ENCODE data around the gene EML5. TPM values are rescaled to one million over a fixed set of nuclear protein-coding genes. Genes with fewer than 3 reads are reported as not detected.

Gene EML5
- polyA plus RNA-seq (2011; rRNA removed) (3.0 and 3.6 TPM in 2 replicates), polyA minus RNA-seq (2011; rRNA and poly(A)+ RNA removed) (12.0 and 17.1 TPM in 2 replicates)

DNA sequence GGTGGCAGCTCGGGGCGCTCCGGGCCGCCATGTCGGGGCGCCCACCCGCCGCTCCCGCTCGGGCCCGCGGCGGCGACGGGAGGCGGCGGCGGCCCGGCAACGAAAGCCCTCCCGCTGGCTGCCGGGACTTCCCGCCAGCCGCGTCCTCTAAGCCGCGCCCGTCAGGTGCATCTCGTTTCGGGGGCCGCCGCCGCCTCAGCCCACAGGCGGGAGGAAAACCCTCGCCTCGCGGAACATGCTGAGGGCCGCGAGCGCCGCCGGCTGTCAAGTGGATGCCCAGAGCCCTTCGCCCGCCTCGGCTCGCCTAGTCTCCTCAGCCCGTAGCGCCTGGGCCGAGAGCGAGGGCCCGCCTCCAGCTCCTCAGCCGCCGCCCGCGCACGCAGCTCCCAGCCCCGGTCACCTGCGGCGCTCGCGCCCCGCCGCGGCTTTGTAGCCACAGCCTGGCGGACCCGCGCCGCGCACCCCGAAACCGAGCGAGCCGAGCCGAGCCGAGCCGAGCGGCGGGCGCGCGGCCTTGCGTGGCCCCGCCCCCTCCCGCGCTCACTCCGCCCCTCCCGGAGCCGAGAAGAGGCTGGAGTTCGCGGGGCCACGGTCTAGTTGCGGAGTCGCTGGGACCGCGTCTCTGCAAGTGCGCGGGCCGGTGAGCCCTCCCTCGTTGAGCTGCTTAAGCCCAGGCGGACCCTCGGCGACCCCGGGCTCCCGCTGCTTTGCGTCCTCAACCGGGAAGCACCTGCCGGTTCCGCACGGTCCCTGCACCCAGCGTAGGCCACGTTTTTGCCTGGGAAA, at the start of gene EML5:
Gene EML5, minus strand, starts transcription at position 481 of the 786 bp plus-strand sequence. Its CDS starts 450 bp downstream, at position 31.
- no peaks in the 10 kb centered on the region for H3K9me3 ChIP-seq (ENCODE audit: control insufficient read depth, insufficient read depth, low read length)
- ChIA-PET CTCF (interaction anchor here (0.6 to 1.6 kb wide), 7 partner anchors 33 to 203 kb away, joined by 3 to 6 read pairs (median 3); no protein-coding TSS in a partner anchor), POLR2A (interaction anchor here (0.9 to 1.5 kb wide), 3 partner anchors 32 to 47 kb away, joined by 3 to 8 read pairs (median 4); partner anchors contain the start of gene TTC8)
- no peaks in the 10 kb centered on the region for H3K27me3 ChIP-seq (ENCODE audit: control insufficient read depth, insufficient read depth, low read length)
- DNase-seq (ENCODE audit: low read depth, low spot score) = peak; percentile 21
- TF ChIP-seq, protein P1, sequence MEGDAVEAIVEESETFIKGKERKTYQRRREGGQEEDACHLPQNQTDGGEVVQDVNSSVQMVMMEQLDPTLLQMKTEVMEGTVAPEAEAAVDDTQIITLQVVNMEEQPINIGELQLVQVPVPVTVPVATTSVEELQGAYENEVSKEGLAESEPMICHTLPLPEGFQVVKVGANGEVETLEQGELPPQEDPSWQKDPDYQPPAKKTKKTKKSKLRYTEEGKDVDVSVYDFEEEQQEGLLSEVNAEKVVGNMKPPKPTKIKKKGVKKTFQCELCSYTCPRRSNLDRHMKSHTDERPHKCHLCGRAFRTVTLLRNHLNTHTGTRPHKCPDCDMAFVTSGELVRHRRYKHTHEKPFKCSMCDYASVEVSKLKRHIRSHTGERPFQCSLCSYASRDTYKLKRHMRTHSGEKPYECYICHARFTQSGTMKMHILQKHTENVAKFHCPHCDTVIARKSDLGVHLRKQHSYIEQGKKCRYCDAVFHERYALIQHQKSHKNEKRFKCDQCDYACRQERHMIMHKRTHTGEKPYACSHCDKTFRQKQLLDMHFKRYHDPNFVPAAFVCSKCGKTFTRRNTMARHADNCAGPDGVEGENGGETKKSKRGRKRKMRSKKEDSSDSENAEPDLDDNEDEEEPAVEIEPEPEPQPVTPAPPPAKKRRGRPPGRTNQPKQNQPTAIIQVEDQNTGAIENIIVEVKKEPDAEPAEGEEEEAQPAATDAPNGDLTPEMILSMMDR (IDR thresholded peaks at IDR 0.05; ENCODE audit: low read depth, low read length) = peak; percentile 47
- H3K4me3 ChIP-seq (ENCODE audit: low read depth, low read length) = peak within 1 kb of the TSS; percentile 75
- peak within 1 kb of the TSS; percentile 11 for H3K27ac ChIP-seq (ENCODE audit: low read depth, low read length)

DNA sequence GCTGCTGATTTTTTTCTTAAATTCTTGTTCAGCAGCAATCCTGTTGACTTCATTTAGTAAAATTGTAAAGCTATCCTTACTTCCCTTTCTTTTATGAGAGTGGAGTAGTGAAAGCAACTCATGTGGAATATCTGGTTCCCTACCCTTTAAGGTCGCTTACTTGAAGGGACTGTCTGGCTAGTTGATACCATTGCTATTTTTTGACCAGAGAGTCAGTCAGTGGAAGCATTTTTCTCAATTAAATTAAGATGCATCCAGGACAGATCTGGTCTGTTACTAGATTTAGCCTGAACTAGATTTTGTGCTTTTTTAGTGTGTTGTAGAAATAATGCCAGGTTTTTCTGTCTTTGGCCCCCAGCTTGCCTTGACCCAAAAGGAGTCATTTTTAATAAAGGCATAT, 49.7 kb upstream of the EML5 start:
- TF ChIP-seq, protein P1 (IDR thresholded peaks at IDR 0.05; ENCODE audit: low read depth, low read length) = no peak
- ChIA-PET CTCF (interaction anchor here (2.0 kb wide), 1 partner anchor 175 kb away, joined by 8 read pairs; no protein-coding TSS in a partner anchor), POLR2A (interaction anchor here (1.2 kb wide), 1 partner anchor 18 kb away, joined by 4 read pairs; the partner anchor contains the start of gene TTC8)
- Histone ChIP-seq H3K27me3 (ENCODE audit: control insufficient read depth, insufficient read depth, low read length) (no peaks in the 10 kb centered on the region), H3K4me3 (ENCODE audit: low read depth, low read length) (no peak overlapping the region), H3K27ac (ENCODE audit: low read depth, low read length) (no peak overlapping the region), H3K9me3 (ENCODE audit: control insufficient read depth, insufficient read depth, low read length) (no peaks in the 10 kb centered on the region)
- no peak for DNase-seq (ENCODE audit: low read depth, low spot score)

DNA sequence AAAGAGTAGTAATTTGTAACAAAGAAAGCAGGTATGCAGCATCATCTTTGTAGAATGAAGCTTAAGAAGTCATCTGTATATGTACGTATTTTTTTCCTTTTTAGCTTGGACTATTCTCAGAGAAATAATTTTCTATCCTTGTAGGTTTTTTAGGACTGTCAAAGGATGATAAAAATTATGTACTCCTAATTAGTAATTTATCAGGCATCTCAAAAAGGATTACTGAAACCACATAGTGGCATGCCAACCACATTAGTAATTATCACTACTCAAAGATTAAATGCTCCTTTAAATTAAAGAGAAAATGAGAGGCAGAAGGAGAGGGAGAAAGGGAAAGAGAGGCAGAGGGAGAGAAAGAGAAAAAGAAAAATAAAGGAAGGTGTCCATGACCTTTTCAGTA, 49.0 kb upstream of the EML5 start:
- DNase-seq (ENCODE audit: low read depth, low spot score) = no peak

DNA sequence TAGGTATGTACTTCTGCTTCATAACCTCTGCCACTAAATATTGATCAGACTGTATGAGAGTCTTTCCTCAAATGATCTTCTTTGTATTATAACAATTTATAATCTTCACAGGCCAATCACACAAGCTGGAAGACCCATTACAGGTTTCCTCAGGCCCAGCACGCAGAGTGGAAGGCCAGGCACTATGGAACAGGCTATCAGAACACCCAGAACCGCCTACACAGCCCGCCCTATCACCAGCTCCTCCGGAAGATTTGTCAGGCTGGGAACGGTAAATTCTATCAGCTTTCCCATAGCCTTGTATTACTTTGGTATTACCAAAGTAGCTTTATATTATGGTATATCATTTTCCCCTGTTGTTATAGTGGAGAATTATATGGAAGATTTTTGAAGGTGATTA, 48.2 kb upstream of the EML5 start:
- no peak for DNase-seq (ENCODE audit: low read depth, low spot score)
- CTCF ChIA-PET = interaction anchor here (2.0 kb wide), 1 partner anchor 173 kb away, joined by 8 read pairs; no protein-coding TSS in a partner anchor
- TF ChIP-seq, protein P1 (IDR thresholded peaks at IDR 0.05; ENCODE audit: low read depth, low read length) = no peak
- Histone ChIP-seq H3K27ac (ENCODE audit: low read depth, low read length) (no peak overlapping the region), H3K27me3 (ENCODE audit: control insufficient read depth, insufficient read depth, low read length) (no peaks in the 10 kb centered on the region), H3K4me3 (ENCODE audit: low read depth, low read length) (no peak overlapping the region), H3K9me3 (ENCODE audit: control insufficient read depth, insufficient read depth, low read length) (no peaks in the 10 kb centered on the region)
- POLR2A ChIA-PET = no interaction called here

More for the DNA sequence above, 49.0 kb upstream of the EML5 start:
- POLR2A ChIA-PET = interaction anchor here (1.2 kb wide), 1 partner anchor 17 kb away, joined by 4 read pairs; the partner anchor contains the start of gene TTC8
- H3K9me3 ChIP-seq (ENCODE audit: control insufficient read depth, insufficient read depth, low read length) = no peaks in the 10 kb centered on the region
- H3K27ac ChIP-seq (ENCODE audit: low read depth, low read length) = no peak overlapping the region
- TF ChIP-seq, protein P1 (IDR thresholded peaks at IDR 0.05; ENCODE audit: low read depth, low read length) = no peak
- CTCF ChIA-PET = interaction anchor here (2.0 kb wide), 1 partner anchor 174 kb away, joined by 8 read pairs; no protein-coding TSS in a partner anchor
- no peak overlapping the region for H3K4me3 ChIP-seq (ENCODE audit: low read depth, low read length)
- no peaks in the 10 kb centered on the region for H3K27me3 ChIP-seq (ENCODE audit: control insufficient read depth, insufficient read depth, low read length)
